Right lobe of liver (tissue), 4 donors: ENCODE data around the gene ENDOV.

Experiments
- POLR2A ChIP-seq: fragments of 450-650 bp; IDR thresholded peaks from one replicate; pipeline ENCODE4 v1.6.1; 2017; ENCODE audit warnings: antibody characterized with exemption, mild to moderate bottlenecking
- TF ChIP-seq, protein P1 (sequence below), 4 donors: fragments of 200-600 bp in 3 of 4; fragments of 450-650 bp in 1 of 4; IDR thresholded peaks; one replicate each; pipeline versions ENCODE4 v1.5.1 to v1.8.0; 2016 to 2022; ENCODE audit warnings: antibody characterized with exemption in 4 of 4, mild to moderate bottlenecking in 2 of 4
- donor health status: DM: no; HTN: no; CAD: no.
- donor health status: DM: no; HTN: no; CAD: no.
- donor health status: DM: no; HTN: yes; CAD: no.

DNA sequence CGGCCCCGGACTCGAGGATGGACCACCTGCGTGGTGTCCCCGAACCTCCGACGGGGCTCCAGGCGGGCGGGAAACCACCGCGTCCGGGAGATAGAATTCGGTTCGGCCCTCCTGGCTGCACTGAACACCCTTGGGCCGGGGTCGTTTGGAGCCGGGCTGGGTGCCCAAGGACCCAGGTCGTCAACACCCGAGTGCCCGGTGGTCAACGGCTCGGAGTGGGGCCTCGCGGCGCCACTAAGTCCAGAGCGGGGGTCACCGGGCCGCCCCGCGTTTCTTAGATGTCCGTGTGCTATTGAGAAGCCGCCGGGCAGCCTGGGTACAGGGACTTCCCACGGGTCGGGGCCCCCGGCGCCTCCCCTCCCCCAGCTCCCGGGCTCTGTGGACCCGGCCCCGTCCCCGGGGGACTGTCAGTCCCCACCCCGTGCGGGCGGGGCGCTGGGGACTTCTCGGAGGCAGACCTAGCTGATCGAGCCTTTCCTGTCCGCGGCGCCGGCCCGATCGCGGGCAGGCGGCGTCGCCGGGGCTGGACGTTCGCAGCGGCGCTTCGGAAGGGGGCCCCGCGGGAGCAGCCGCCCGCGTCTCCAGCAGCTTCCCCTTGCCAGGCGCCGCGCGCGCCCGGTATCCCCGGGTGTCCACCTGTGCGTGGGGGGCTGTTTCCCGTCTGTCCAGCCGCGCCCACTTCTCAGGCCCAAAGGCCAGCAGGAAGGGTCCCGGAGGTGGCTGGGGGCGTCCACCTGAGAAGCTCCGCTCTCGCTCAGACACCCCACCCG is 62.1 kb downstream of the ENDOV start:
- TF ChIP-seq, protein P1, sequence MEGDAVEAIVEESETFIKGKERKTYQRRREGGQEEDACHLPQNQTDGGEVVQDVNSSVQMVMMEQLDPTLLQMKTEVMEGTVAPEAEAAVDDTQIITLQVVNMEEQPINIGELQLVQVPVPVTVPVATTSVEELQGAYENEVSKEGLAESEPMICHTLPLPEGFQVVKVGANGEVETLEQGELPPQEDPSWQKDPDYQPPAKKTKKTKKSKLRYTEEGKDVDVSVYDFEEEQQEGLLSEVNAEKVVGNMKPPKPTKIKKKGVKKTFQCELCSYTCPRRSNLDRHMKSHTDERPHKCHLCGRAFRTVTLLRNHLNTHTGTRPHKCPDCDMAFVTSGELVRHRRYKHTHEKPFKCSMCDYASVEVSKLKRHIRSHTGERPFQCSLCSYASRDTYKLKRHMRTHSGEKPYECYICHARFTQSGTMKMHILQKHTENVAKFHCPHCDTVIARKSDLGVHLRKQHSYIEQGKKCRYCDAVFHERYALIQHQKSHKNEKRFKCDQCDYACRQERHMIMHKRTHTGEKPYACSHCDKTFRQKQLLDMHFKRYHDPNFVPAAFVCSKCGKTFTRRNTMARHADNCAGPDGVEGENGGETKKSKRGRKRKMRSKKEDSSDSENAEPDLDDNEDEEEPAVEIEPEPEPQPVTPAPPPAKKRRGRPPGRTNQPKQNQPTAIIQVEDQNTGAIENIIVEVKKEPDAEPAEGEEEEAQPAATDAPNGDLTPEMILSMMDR (IDR thresholded peaks at IDR 0.05): no peak
- no peak for TF ChIP-seq POLR2A
